ENCODE results near the gene S1PR3.

S1PR3 gene

DNA sequence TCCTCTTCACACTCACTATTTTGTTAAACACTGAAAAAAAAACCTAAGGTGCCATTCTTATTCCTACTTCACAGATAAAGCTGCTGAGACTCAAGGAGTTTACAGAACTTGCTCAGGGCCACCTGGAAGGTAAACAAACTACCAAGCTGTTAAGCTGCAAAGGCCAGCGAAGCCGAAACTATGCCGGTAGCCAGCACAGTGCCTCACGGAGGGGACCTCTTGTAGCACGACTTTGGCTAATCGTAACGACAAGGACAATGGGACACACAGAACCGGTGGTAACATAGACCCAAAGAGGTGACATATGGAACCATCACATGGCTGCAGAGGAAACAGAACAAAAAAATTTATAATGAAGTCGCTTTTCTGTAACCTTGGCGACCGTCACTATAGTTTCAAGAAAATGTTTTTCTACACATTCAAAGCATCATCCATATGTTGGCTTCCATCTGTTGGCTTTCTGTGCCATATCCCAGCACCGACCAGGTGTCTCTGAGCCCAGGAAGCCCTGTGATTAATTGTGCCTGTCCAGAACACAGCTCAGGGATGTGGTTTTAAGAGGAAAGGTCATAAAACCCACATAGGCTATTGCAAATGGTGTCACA lies 60.3 kb downstream of the S1PR3 start:
- no peak for DNase-seq (ENCODE audit: low spot score)
- no peak overlapping the region for H3K27ac Mint-ChIP-seq
- H3K4me1 Mint-ChIP-seq (ENCODE audit: low read depth) = no peaks in the 10 kb centered on the region
- H3K4me3 Mint-ChIP-seq = no peak overlapping the region
- H3K9me3 Mint-ChIP-seq = no peaks in the 10 kb centered on the region
- H3K27me3 Mint-ChIP-seq (ENCODE audit: low read depth) = peaks cover 7% of the 10 kb centered on the region
- no peaks in the 10 kb centered on the region for H3K36me3 Mint-ChIP-seq (ENCODE audit: low read depth)

DNA sequence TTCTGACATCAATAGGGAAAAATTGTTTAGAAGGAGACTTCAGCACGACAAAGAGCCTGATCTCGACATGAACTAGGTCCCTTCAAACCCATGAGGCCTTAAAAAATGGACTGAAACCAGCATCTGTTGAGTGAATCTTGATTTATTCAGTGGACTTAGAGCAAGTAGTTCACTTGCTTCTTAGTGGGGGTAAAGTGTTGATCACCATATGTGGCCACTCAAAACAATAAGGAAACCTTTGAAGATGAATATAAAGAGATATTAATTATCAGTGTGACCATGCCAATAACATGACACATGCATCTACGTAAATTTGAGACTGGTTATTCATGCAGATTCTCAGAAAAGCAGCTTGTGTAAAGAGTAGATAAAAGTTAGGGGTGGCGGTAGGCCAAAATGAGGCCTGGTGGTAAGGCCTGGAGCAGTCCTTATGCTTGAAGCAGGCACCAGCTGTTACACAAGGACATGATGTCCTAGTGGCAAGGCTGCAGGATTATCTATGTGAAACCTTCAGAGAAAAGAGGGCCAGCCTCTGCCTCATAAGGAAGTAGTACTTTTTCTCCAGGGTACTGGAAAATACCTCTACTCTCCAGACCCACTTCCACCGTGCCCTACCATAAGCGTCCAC lies 61.3 kb downstream of the S1PR3 start:
- no peak for DNase-seq (ENCODE audit: low spot score)
- peaks cover 7% of the 10 kb centered on the region for H3K27me3 Mint-ChIP-seq (ENCODE audit: low read depth)
- H3K9me3 Mint-ChIP-seq = no peaks in the 10 kb centered on the region
- no peaks in the 10 kb centered on the region for H3K36me3 Mint-ChIP-seq (ENCODE audit: low read depth)
- no peaks in the 10 kb centered on the region for H3K4me1 Mint-ChIP-seq (ENCODE audit: low read depth)
- no peak overlapping the region for H3K4me3 Mint-ChIP-seq
- H3K27ac Mint-ChIP-seq = no peak overlapping the region

DNA sequence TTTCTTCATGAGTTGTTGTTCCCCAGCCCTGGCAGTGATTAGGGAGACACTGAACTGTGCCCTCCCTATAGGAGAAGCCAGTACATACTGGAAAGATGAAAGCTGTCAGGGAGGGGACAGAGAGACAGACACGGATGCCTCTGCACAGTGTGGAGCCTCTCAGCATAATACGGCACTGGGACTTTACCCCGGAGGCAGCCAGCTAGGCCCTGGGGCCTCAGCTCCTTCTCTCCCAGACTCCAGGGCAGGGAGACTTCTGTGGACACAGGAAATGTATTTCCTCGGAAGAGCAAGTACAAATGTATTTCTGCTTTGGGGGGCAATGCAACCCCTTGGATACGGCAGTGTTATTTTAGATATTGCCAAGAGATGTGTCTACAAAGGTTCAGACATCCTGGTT lies 62.0 kb downstream of the S1PR3 start:
- Mint-ChIP-seq H3K27me3 (ENCODE audit: low read depth) (peaks cover 7% of the 10 kb centered on the region), H3K4me3 (no peak overlapping the region), H3K27ac (no peak overlapping the region), H3K36me3 (ENCODE audit: low read depth) (no peaks in the 10 kb centered on the region), H3K4me1 (ENCODE audit: low read depth) (no peaks in the 10 kb centered on the region), H3K9me3 (no peaks in the 10 kb centered on the region)
- no peak for DNase-seq (ENCODE audit: low spot score)

Data from T-helper 2 cell treated with Interferon-gamma antibody and Interleukin-4, amounts not matched to agents 5 μg/mL and 100 μg/mL, for 36 hours (primary cell).